HL-60 (cell line): ENCODE results near the gene CD1E.
A peak's percentile ranks its signal among the peaks of the same experiment; 100 is the strongest.

Experiments used
- DNase-seq, 2 experiments: peaks; one replicate each; pipeline ENCODE4 v3.0.0-alpha.2; 2010 to 2020; ENCODE audit warnings: low read depth in 1 of 2, low spot score in 1 of 2
- H3K27ac ChIP-seq: fragments of 250-450 bp; sonication (Bioruptor Pico); replicated peaks from 2 replicates; pipeline ENCODE4 v1.5.1; 2020; ENCODE audit warnings: mild to moderate bottlenecking, moderate library complexity
- H3K27me3 ChIP-seq: fragments of 250-450 bp; sonication (Bioruptor Pico); 2 replicates; pipeline ENCODE4 v1.5.1; 2021; ENCODE audit warnings: mild to moderate bottlenecking, moderate library complexity; ENCODE audit not compliant: insufficient read depth, poor library complexity, severe bottlenecking
- H3K4me3 ChIP-seq: replicated peaks from 2 replicates; pipeline ENCODE4 v1.5.1; 2011; ENCODE audit warnings: mild to moderate bottlenecking, control low read depth, low read length; ENCODE audit not compliant: insufficient read depth
- GABPA ChIP-seq: IDR thresholded peaks from 2 replicates; pipeline ENCODE4 v1.6.1; 2012; ENCODE audit warnings: low read depth
- POLR2AphosphoS5 ChIP-seq: IDR thresholded peaks from 2 replicates; pipeline ENCODE4 v1.6.1; 2012; ENCODE audit warnings: low read depth
- SPI1 ChIP-seq: IDR thresholded peaks from 2 replicates; pipeline ENCODE4 v1.6.1; 2012; ENCODE audit warnings: low read depth, mild to moderate bottlenecking, borderline replicate concordance
- TF ChIP-seq, protein P1 (sequence below): IDR thresholded peaks from 2 replicates; pipeline ENCODE4 v1.6.1; 2012; ENCODE audit warnings: low read depth; ENCODE audit not compliant: insufficient replicate concordance
- TF ChIP-seq, protein P2 (sequence below): IDR thresholded peaks from one replicate; pipeline ENCODE4 v1.5.1; 2011; ENCODE audit warnings: low read length, control low read depth, inconsistent platforms; ENCODE audit not compliant: insufficient read depth

The CD1E gene

DNA sequence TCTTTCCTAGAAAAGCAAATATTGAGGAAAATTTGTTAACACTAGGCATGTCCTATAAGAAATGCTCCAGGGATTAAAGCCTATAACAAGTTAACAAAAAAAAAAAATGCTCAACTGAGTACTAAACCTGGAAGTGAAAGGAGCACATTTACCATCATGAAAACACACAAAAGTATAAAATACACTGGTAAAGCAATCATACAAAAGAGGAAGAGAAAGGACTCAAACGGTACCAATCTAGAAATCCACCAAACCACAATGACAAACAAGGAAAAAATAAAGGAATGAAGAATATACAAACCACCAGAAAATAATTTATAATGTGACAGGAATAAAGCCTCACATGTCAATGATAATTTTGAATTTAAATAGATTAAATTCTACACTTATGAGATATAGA is 21.2 kb downstream of the CD1E start:
- no peak for DNase-seq
- H3K27me3 ChIP-seq, result no peaks in the 10 kb centered on the region

DNA sequence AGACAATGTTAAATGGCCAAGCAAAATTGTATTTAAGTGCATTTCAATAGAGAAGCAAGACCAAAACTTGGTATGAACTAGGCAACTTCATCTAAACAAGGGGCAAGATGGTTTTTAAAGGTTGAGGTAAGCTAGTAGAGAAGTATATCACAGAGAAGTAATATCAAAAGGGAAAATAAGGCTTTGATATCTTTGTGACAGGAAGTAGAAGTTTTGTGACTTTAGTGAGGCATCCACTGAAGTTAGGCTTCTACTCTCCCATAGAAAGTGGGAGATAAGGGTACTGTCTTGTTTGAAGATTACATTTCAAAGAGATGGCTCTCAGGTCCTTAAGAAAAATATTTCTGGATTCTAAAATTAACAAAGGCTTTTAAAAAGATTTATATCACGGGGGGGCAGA is 36.6 kb downstream of the CD1E start:
- TF ChIP-seq GABPA, result no peak
- TF ChIP-seq SPI1, result no peak
- TF ChIP-seq, protein P1, sequence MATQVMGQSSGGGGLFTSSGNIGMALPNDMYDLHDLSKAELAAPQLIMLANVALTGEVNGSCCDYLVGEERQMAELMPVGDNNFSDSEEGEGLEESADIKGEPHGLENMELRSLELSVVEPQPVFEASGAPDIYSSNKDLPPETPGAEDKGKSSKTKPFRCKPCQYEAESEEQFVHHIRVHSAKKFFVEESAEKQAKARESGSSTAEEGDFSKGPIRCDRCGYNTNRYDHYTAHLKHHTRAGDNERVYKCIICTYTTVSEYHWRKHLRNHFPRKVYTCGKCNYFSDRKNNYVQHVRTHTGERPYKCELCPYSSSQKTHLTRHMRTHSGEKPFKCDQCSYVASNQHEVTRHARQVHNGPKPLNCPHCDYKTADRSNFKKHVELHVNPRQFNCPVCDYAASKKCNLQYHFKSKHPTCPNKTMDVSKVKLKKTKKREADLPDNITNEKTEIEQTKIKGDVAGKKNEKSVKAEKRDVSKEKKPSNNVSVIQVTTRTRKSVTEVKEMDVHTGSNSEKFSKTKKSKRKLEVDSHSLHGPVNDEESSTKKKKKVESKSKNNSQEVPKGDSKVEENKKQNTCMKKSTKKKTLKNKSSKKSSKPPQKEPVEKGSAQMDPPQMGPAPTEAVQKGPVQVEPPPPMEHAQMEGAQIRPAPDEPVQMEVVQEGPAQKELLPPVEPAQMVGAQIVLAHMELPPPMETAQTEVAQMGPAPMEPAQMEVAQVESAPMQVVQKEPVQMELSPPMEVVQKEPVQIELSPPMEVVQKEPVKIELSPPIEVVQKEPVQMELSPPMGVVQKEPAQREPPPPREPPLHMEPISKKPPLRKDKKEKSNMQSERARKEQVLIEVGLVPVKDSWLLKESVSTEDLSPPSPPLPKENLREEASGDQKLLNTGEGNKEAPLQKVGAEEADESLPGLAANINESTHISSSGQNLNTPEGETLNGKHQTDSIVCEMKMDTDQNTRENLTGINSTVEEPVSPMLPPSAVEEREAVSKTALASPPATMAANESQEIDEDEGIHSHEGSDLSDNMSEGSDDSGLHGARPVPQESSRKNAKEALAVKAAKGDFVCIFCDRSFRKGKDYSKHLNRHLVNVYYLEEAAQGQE, result no peak
- TF ChIP-seq POLR2AphosphoS5, result no peak
- TF ChIP-seq, protein P2, sequence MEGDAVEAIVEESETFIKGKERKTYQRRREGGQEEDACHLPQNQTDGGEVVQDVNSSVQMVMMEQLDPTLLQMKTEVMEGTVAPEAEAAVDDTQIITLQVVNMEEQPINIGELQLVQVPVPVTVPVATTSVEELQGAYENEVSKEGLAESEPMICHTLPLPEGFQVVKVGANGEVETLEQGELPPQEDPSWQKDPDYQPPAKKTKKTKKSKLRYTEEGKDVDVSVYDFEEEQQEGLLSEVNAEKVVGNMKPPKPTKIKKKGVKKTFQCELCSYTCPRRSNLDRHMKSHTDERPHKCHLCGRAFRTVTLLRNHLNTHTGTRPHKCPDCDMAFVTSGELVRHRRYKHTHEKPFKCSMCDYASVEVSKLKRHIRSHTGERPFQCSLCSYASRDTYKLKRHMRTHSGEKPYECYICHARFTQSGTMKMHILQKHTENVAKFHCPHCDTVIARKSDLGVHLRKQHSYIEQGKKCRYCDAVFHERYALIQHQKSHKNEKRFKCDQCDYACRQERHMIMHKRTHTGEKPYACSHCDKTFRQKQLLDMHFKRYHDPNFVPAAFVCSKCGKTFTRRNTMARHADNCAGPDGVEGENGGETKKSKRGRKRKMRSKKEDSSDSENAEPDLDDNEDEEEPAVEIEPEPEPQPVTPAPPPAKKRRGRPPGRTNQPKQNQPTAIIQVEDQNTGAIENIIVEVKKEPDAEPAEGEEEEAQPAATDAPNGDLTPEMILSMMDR, result no peak

More for the DNA sequence above, 21.2 kb downstream of the CD1E start:
- H3K27ac ChIP-seq, result no peak overlapping the region
- TF ChIP-seq GABPA (no peak), SPI1 (peak; percentile 72), POLR2AphosphoS5 (no peak)
- TF ChIP-seq, protein P2, result no peak
- TF ChIP-seq, protein P1, result no peak
- H3K4me3 ChIP-seq, result no peak overlapping the region

DNA sequence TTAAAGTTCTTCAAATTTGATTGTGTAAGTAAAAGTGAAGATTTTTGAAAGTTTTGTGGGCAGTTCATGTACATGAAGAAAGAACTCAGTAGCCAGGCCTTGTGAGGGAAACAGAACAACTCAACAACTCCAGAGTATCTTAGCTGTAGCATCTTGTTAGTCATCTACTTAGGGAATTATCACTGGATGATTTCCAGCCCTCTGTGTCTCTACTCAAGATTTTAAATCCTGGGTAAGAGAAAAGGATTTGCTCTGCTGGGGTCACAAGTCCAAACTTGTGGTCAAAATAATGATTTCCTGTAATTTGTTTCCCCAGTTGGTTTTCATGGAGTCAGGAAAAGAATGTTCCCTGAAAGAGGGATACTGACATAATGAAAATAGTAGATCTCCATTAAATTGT is 37.4 kb downstream of the CD1E start:
- DNase-seq, result no peak
- Histone ChIP-seq H3K4me3 (no peak overlapping the region), H3K27ac (no peak overlapping the region), H3K27me3 (no peaks in the 10 kb centered on the region)
- TF ChIP-seq GABPA (no peak), POLR2AphosphoS5 (no peak), SPI1 (no peak)
- TF ChIP-seq, protein P2, result no peak
- TF ChIP-seq, protein P1, result no peak

More for the DNA sequence above, 36.6 kb downstream of the CD1E start:
- no peak for DNase-seq
- no peak overlapping the region for H3K27ac ChIP-seq
- H3K4me3 ChIP-seq, result no peak overlapping the region
- no peaks in the 10 kb centered on the region for H3K27me3 ChIP-seq
